NCI-H146 treated with DMSO at 0.1 percent for 48 hours (cell line): ENCODE data around the gene BSG.
A peak's percentile ranks its signal among the peaks of the same experiment; 100 is the strongest.
"Not testable (repeated sequence)": the region's sequence is repeated elsewhere in the genome, so short reads cannot be mapped to it uniquely, and the experiment has no call there.

Experiments used
- DNase-seq: peaks from one replicate; lab custom pipeline; 2025; ENCODE audit not compliant: unreplicated experiment; lab: John Stamatoyannopoulos, UW

BSG gene

DNA sequence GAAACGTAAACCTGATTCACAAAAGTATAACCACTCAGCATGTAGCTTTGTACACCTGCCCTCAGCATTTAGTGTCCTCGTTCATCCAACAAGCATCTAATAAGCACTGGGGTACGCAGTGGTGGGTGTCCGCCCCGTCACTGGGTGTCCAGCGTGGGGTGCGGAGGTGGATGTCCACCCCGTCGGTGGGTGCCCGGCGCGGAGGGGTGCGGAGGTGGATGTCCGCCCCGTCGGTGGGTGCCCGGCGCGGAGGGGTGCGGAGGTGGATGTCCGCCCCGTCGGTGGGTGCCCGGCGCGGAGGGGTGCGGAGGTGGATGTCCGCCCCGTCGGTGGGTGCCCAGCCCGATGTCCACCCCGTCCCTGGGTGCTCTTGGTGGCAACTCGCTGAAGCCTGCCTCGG lies 12.8 kb downstream of the BSG start:
- DNase-seq: not testable (repeated sequence)

DNA sequence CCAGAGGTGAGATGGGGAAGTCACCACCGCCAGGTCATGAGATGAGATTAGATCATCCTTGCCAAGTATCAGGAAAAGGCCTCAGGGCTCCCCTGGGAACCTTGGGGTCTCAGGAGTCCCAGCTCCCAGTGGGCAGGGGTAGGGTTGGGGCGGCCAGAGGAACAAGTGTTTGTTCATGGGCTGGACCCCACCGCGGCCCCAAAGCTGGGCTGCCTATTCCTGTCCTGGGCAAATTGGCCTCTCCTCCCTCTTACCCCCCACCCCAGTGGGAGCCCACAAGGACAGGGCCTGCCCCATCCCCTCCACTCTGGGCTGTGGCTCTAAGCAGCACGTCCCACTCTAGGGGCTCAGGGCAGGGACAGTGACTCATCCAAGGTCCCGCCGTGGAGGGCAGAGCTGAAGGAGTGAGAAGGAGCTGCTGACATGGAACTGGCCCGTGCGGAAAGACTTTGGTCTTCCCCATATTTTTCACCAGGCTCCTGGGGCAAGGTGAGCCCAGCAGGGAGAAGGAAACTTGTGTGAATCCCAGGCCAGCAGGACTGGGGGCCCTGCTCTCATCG lies 13.2 kb downstream of the BSG start:
- no peak for DNase-seq

DNA sequence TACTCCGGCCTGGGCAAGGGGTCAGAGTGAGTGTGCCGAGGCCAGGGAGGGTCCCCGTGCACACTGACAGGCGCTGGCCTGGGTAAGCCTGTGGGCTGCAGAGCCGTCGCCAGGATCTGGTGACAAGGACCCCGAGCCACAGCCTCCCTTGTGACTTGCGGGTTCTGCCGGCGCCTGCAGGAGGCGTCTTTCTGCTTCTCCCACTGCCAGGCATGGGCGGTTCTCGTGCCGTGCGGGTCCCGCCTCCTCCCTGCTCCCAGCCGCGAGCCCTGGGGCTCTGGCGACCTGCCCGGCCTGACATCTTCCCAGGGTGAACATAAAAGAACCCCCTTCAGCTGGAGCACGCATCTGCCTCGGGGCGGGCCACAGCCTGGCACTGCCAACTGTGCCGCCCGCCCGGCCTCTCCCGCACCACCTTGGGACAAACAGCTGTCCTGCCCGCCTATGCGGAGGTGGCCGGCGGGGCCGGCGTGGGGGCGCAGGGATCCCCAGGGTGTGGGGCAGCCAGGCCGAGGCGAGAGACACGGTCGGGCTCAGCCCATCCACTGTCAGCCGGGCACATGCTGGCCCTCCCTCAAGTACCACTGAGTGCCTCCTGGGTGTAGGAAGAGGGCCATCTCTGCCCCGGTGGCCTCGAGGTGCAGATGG lies 15.8 kb downstream of the BSG start:
- peak; percentile 55 for DNase-seq

GRCh38 chr19:588741-589692 lies 16.6 kb downstream of the BSG start:
- peak; percentile 20 for DNase-seq

GRCh38 chr19:589693-590395 lies 17.4 kb downstream of the BSG start, which contains the start of gene HCN2:
HCN2 (plus strand) TSS chr19:589881; CDS start chr19:589946, 65 bp downstream.
- DNase-seq: no peak

DNA sequence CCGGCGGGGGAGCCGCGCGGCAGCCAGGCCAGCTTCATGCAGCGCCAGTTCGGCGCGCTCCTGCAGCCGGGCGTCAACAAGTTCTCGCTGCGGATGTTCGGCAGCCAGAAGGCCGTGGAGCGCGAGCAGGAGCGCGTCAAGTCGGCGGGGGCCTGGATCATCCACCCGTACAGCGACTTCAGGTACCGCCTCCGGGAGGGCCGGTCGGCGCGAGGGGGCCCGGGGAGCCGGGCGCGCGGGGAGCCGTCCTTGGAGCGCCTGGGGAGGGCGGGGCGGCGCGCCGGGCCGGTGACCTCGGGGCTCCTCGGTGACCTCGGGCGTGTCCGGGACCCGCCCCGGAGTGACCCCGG lies 18.0 kb downstream of the BSG start:
- no peak for DNase-seq

DNA sequence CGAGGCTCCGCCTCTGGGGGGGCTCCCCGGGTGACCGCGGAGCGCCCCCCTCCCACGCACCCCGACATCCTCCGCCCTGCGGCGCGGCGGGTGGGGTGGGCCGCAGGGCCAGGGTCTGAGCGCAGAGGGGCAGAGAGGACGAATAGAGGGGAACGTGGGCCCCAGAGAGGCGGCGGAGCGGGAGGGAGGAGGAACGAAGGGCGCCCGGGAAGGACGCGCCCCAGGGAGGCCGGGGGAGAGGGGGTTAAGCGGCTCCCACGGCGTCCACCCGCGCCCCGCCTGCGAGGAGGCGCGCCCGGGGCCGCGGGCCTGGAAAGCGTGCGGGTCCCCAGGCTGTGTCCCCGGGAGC lies 18.3 kb downstream of the BSG start:
- no peak for DNase-seq

DNA sequence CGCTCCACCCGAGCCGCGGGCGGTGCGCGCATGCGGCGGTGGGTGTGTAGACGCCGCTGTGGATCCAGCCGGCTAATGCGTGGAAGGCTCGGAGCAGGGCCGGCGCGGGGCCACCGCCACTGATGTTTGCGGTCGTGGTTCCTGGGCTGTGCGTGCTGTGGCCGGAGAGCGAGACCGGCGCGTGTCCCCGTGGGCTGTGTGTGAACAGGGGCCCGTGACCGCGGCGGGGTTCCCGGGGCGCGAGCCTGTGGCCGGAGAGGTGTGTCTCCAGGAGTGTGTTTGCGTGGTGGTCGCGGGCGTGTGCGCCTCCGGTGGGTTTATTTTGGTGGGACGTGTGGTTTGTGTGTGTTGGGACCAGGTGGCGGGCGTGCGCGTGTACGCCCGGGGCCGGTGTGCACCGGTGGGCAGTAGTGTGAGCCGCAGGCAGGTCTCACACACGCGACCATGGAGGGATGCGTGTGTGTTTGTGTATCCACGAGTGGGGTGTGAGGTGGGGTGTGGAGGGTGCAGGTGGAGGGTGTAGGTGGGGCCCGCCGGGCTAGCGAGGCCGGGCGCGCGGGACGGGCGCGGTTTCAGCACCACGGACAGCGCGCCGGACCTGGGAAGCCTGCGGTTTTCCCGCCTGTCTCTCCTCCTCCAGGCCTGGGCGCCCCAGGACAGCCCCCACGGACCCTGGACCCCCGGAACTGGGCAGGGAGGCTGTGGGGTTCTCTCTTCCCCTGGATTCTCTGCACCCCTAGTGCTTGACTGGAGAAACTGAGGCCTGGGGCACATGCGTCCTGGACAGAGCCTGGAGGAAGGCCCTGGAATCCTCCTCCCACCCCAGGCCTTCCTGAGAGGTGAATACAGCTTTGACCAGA lies 18.9 kb downstream of the BSG start:
- no peak for DNase-seq

DNA sequence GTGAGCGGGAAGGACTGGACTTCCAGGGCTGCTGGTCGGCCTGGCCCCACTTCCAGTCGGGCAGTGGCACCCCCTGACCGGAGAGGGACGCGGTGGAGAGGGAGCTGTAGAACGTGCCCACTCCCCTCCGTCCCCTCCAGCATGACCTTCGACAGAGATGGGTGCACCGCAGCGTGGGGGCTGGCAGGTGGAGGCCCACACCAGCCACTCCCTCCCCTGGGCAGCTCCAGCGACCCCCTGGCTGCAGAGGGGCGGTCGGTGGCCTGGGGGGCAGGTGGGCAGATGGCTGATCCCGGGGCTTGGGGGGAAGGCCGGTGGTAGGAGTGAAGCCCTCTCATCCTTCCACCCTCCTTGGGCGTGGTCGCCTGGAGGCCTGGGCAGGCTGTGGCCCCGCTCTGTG lies 19.7 kb downstream of the BSG start:
- DNase-seq: no peak

- DNase-seq: no peak
Measured at GRCh38 chr19:593055-593454, 20.7 kb downstream of the BSG start.

DNA sequence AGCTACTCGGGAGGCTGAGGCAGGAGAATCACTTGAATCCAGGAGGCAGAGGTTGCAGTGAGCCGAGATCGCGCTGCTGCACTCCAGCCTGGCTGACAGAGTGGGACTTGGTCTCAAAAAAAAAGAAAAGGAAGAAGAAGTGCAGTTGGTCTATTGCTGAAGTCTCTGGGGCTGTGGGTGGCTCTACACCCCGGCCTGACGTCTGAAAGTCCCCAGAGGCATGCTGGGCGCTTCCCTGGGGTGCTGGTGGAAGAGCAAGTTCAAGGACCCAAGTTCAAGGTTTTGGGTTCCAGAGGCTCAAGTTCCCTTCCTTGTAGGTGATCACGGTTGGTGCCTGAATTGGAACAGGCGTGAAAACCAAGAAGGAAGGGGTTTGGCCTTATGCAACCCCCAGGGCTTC lies 21.1 kb downstream of the BSG start:
- DNase-seq: no peak

- no peak for DNase-seq
Measured at GRCh38 chr19:594265-594870, 22.0 kb downstream of the BSG start.

DNA sequence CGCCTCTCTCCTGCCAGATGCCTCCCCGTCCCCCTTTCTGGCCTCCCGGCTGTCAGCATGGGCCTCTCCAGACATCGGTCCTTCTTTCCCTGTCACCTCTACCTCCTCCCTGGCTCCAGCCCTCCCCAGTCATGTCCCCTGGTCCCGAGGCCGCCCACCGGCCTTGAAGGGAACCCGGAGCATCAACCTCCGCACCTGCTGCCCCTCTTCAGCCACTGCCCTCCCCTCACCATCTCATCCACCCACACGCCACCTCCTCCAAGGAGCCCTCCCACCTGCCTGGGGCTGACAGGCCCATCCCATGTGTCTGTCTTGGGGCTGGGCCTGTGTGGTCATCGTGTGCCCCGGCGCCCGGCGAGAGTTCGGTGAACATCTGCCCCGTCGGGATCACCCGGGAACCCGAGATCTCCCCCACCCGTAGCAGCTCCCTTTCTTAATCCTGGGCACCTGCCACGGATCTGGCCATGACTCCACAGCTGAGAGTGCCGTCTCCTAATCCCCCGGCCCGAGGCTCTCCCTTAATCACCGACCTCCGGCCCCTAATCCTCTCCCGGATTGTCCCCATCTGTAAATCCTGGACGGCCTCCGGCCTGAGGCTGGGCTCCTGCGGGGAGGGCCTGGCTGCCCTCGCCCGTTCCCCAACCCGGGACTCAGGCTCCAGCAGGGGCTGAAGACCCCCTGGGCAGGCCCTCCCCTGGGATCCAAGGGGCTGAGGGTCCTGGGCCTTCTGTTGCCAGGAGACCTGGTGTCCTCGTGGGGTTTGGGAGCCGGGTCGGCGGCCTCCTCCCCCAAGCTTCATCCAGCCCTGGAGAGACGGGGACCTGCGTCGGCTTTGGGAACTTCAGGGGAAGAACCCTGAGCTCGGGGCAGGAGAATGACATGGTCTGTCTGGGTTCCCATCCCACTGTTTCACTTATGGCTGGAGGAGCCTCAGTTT lies 23.2 kb downstream of the BSG start:
- no peak for DNase-seq

- DNase-seq: no peak
Measured at GRCh38 chr19:596263-596655, 23.9 kb downstream of the BSG start.

DNA sequence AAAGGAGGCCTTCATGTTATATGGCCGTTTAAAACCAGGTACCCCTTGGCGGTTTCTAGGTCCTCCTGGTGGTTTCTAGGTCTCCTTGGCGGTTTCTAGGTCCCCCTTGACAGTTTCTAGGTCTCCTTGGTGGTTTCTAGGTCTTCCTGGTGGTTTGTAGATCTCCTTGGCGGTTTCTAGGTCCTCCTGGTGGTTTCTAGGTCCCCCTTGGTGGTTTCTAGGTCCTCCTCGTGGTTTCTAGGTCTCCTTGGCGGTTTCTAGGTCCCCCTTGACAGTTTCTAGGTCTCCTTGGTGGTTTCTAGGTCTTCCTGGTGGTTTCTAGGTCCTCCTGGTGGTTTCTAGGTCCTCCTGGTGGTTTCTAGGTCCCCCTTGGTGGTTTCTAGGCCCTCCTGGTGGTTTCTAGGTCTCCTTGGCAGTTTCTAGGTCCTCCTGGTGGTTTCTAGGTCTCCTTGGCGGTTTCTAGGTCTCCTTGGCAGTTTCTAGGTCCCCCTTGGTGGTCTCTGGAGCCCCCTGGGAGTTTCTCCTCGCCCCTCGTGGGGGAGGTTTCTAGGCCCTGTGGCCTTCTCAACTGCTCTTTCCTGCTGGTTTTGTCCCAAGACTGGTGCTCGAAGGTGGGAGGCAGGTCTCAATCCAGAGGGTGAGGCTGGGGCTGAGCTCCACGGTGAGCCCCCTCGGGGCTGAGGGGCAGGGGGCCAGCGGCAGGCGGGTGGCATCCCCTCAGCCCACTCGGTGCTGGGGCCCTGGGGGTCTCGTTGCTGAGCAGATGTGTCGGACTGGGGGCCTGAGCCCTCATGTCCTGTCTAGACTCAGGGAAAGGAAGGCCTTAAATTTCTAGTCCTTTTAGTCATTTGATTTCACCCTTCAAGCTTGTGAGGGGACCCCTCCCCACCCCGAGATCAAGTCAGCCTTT lies 25.3 kb downstream of the BSG start:
- no peak for DNase-seq

DNA sequence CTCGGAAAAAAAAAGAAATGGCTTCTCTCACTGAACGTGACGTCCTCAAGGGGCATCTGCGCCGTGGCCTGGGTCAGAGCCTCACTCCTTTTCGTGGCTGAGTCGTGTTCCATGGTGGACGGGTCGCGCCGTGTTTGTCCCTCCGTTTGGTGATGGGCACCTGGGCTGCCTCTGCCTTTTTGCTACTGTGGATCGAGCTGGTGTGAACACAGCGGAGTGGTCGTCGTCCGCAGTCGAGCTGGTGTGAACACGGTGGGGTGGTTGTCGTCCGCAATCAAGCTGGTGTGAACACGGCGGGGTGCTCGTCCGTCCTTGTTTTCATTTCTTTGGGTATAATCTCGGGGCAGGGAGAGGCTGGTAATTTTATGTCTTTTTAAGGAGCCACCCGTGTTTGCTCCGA lies 28.9 kb downstream of the BSG start:
- DNase-seq: no peak

DNA sequence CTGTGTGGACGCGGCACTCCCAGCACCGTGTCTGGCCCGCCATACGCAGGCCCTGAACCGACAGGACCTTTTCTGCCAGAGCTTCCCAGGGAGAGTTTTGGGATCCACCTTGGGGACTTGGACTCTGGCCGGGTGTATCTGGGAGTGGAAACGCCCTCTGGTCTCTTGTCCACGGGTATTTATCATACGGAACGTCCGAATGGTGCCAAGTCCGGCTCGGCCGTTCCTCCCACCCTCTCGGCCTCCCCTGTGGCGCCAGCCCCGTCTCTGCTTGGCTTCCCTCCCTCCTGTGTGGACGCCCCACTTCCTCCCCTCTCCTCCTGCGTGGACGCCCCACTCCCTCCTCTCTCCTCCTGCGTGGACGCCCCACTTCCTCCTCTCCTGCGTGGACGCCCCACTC lies 29.4 kb downstream of the BSG start:
- no peak for DNase-seq
